NCI-H2081 (cell line): Measurements from ENCODE around the gene SCMH1.

ENCODE experiments used
- DNase-seq, 2 experiments: peaks; one replicate each; lab custom pipeline; 2025; lab: John Stamatoyannopoulos, UW

Gene SCMH1

GRCh38 chr1:41097105-41097504 lies 145.0 kb downstream of the SCMH1 start:
- no peak for DNase-seq

DNA sequence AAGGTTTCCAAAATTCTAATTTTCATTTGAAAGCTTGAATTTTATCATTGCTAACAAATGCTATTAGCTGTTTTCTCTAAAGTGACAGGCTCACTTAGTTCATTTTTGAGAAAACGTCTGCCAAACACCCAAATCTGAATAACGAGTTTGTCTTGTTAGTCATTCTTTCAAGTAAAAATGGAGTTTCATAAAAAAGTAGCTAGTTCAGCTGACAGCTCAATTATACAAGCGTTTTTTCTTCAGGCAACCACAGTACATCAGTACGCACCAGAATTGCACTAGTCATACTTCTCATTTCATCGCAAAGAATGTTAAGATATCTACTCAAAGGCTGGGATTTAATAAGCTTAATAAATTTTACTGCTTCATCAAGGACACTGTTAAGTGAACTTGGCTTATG lies 148.3 kb downstream of the SCMH1 start:
- no peak for DNase-seq

DNA sequence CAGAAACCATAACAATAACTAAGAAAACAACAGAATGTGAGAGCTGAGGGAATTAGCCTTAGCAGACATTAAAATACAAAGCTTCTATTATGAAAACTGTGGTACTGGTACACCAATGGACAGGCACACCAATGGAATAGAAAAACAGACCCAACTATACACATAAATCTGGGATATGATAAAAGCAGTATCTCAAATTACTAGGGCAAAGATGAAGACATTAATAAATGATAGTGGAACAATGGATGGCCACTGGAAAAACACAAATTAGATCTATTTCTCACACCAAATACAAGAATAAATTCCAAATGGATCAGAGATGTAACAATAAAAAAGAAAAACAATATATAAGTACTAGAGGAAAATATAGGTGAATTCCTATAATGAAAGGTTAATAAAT lies 155.2 kb downstream of the SCMH1 start:
- no peak for DNase-seq

DNA sequence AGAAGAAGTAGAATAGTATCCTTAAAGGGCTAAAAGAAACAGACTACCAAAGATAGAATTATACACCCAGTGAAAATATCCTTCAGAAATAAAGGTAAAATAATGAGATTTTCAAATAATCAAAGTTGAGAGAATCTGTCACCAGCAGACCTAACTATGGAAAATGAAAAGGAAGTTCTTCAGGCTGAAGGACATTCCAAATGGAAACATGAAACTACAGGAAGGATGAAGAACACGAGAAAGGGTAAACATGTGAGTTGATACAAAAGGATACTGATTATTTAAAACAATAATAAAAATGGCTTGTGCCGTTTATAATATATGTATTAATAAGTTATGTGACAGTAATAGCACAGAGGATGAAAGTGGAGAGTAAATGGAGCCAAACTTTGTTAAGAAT lies 163.5 kb downstream of the SCMH1 start:
- no peak for DNase-seq

DNA sequence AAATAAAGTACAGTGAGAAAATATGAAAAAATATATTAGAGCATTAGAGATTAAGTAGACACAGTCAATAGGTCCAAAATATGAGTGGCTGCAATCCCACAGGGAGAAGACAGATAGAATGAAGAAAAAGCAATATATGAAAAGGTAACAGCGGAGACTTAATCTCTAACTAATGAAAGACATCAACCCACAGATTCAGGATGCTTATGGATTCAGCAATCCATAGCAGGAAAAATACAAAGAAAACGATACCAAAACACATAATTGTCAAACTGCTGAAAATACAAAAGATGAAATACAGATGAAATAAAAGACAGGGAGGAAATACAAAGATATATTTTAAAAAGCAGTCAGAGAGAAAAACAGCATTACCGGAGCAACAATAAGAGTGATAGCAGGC lies 163.9 kb downstream of the SCMH1 start:
- DNase-seq = no peak

DNA sequence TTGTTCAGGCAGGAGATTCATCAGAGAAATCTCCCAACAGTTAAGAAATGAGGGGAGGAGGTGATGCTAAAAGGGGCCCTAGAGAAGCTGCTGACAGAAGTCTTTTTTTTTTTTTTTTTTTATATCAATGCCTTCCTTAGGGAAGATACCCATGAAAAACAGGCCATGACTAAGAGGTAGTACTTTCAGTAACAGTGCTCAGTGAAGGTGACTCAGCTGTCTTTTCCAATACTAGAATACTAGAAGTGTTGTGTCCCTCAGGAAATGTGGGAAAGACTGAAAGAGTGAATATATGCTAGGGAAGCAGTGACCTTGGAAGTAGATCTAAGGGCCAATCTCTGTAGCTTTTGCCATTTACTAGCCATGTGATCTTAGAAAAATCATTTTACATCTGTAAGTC lies 168.1 kb downstream of the SCMH1 start:
- DNase-seq = no peak

- no peak for DNase-seq
Measured at GRCh38 chr1:41072051-41072450, 170.1 kb downstream of the SCMH1 start.

DNA sequence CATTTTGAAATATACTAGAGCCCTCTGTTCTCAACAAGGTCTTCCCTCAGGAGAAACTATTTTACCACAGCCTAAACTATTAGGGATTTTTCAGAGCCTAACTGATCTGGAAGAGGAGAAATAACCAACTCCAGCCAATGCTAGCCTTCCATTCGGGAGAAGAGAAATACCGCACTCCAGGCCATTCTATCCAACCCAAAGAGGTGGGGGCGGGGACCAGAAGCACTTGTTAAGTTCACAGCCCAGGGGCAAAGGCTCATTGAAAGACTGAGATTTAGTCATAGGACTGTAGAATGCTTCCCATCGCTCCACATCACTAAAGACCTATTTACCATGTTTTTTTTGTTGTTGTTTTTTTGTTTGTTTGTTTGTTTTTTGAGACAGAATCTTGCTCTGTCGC lies 185.2 kb downstream of the SCMH1 start:
- no peak for DNase-seq

- DNase-seq = no peak
Measured at GRCh38 chr1:41053316-41053715, 188.8 kb downstream of the SCMH1 start.

DNA sequence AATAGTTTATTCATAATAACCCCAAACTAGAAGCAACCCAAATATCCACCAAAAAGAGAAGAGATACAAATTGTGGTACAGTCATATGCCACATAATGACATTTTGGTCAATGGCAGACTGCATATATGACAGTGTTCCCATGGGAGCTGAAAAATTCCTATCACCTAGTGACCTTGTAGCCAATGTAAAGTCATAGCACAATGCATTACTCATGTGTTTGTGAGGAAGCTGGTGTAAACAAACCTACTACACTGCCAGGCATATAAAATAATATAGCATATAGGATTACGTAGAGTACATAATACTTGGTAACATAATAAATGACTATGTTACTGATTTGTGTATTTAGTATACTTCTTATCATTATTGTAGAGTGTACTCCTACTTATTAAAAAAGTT lies 191.1 kb downstream of the SCMH1 start:
- DNase-seq = no peak

- no peak for DNase-seq
Measured at GRCh38 chr1:41048540-41048939, 193.6 kb downstream of the SCMH1 start.

GRCh38 chr1:41046347-41046775 lies 195.7 kb downstream of the SCMH1 start:
- DNase-seq = peak; percentile 18 to 61

- no peak for DNase-seq
Measured at GRCh38 chr1:41045740-41046139, 196.4 kb downstream of the SCMH1 start.

GRCh38 chr1:41044187-41044586 lies 197.9 kb downstream of the SCMH1 start:
- DNase-seq = no peak

- DNase-seq = no peak
Measured at GRCh38 chr1:41041614-41042270, 200.4 kb downstream of the SCMH1 start.

GRCh38 chr1:41038110-41038509 lies 204.0 kb downstream of the SCMH1 start:
- DNase-seq = no peak

GRCh38 chr1:41037116-41037903 lies 204.8 kb downstream of the SCMH1 start:
- no peak for DNase-seq

GRCh38 chr1:41033272-41033671 lies 208.8 kb downstream of the SCMH1 start:
- DNase-seq = no peak

DNA sequence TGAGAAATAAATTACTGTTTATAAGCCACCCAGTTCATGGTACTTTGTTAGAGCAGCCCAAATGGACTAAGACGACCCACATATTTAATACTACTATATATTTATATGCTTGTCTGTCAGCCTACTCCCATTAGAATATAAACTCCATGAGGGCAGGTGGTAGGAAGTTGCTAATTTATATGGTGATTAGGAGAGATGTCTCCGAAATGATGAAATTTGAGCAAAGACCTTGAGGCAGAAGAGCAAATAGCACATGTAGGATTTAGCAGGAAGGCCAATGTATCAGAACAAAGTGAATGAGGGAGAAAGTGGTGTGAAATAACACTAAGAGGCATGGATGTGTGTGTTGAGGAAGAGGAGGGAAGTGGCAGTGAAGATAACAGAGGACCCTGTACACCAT lies 210.0 kb downstream of the SCMH1 start:
- no peak for DNase-seq

- no peak for DNase-seq
Measured at GRCh38 chr1:41030872-41031616, 211.1 kb downstream of the SCMH1 start.

DNA sequence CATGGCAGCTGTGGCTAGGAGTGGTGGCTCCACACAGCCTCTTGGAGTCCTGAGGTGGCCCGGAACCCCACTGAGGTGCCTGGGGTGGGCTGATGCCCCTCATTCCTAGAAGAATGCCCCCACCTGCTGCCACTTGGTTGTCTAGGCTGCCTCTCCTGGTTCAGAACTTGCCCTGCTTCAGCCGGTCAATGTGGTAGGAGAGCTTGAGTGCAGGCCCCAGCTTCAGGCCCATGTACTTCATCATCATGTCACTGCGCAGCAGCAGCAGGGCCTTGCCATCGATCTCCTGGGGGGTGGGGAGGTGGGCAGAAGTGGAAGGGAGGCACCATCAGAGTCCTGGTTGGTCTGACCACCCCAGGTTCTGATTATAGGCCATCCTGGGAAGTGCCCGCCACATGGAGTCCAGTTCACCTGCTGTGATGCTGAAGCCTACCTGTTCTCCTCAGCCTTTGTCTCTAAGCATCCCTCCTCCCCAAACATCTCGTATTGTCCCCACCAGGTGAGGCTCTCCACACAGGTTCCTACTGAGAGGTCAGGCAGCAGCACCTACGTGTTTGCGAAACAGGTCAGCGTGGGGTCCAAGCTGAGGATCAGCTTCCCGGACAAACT lies 214.0 kb downstream of the SCMH1 start:
- no peak for DNase-seq

- DNase-seq = no peak
Measured at GRCh38 chr1:41025979-41026819, 215.9 kb downstream of the SCMH1 start.
